MCF 10A (cell line): ENCODE measurements around the gene INPP5E. TPM values are rescaled to one million over a fixed set of nuclear protein-coding genes. Genes with fewer than 3 reads are reported as not detected.

Source experiments
- BruUV-seq: library from RNA; stranded (reverse); fragments of 400-500 nt; replicated peaks from 2 replicates; lab custom pipeline; 2021; lab: Mats Ljungman, UMichigan
- CTCF ChIA-PET: fragments of 300-600 bp; sonication (Branson Sonifier 250); formaldehyde crosslinking; extraction: SDS; loops from one replicate; lab custom pipeline; 2021; ENCODE audit warnings: antibody characterized with exemption, inconsistent platforms; lab: Yijun Ruan, JAX
- POLR2A ChIA-PET: fragments of 300-600, 350-650 bp; sonication (Branson Sonifier 250); formaldehyde crosslinking; extraction: SDS; loops from one replicate; lab custom pipeline; 2020; ENCODE audit warnings: antibody characterized with exemption, inconsistent platforms; lab: Yijun Ruan, JAX
- DNase-seq: peaks from one replicate; pipeline ENCODE4 v3.0.0-alpha.2; 2018; ENCODE audit not compliant: unreplicated experiment
- H3K27ac Mint-ChIP-seq: one replicate; pipeline ENCODE4 v1.8.0; 2022; ENCODE audit warnings: mild to moderate bottlenecking, low read depth, mixed read lengths; ENCODE audit not compliant: unreplicated experiment
- H3K27me3 Mint-ChIP-seq: one replicate; pipeline ENCODE4 v1.8.0; 2022; ENCODE audit warnings: mixed read lengths; ENCODE audit not compliant: insufficient read depth, unreplicated experiment
- H3K36me3 Mint-ChIP-seq: one replicate; pipeline ENCODE4 v1.8.0; 2022; ENCODE audit warnings: mild to moderate bottlenecking, moderate library complexity, mixed read lengths; ENCODE audit not compliant: insufficient read depth, unreplicated experiment
- H3K4me1 Mint-ChIP-seq: one replicate; pipeline ENCODE4 v1.8.0; 2022; ENCODE audit warnings: mixed read lengths; ENCODE audit not compliant: insufficient read depth, unreplicated experiment
- H3K4me3 Mint-ChIP-seq: one replicate; pipeline ENCODE4 v1.8.0; 2022; ENCODE audit warnings: mild to moderate bottlenecking, moderate library complexity, mixed read lengths; ENCODE audit not compliant: unreplicated experiment
- H3K9me3 Mint-ChIP-seq: one replicate; pipeline ENCODE4 v1.8.0; 2022; ENCODE audit warnings: mixed read lengths; ENCODE audit not compliant: unreplicated experiment
- CTCF ChIP-seq: fragments of 200-600 bp; IDR thresholded peaks from one replicate; pipeline ENCODE4 v1.8.0; 2022; ENCODE audit warnings: antibody characterized with exemption, mild to moderate bottlenecking; ENCODE audit not compliant: unreplicated experiment
- intact Hi-C: fragments of 100-400 bp; cut with micrococcal nuclease; formaldehyde crosslinking; loops from 2 replicates; pipeline ENCODE4 v1.14.1; 2022
- total RNA-seq: library from RNA; stranded (reverse); gene quantifications from 2 replicates; pipeline ENCODE4 v1.2.3, GENCODE V29; 2022

INPP5E gene
- total RNA-seq, 1 experiment from 2014 or later = 16.3 TPM

GRCh38 chr9:136412962-136413361, 26.7 kb downstream of the INPP5E start:
- POLR2A ChIA-PET = interaction anchor here (0.6 to 5.1 kb wide), 5 partner anchors 12 to 215 kb away, joined by 3 to 34 read pairs (median 5); partner anchors contain the start of gene INPP5E

DNA sequence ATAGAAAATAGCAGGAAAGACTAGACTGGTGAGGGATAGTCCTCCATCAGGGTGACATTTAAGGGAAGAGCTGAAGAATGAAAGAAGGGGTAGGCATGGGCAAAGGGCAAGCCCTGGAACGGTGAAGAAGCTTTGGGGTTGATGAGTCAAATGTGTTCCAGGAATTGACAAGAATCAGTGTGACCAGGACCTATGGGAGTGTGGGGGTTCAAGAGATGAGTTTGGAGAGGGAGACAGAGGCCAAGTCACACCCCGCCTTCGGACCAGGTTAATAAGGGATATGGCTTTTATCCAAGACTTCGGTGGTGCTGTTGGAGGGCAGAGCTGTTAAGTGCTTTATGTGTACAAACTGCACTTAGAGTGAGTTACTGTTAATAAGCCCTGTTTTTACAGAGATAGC, 28.3 kb downstream of the INPP5E start:
- intact Hi-C loops = no loop called here
- Mint-ChIP-seq H3K36me3 (peaks cover 63% of the 10 kb centered on the region), H3K27ac (peak overlapping the region; percentile 97), H3K4me3 (peak overlapping the region; percentile 96), H3K9me3 (no peaks in the 10 kb centered on the region), H3K27me3 (no peaks in the 10 kb centered on the region), H3K4me1 (peaks cover 19% of the 10 kb centered on the region)
- TSS peak; percentile 44 for BruUV-seq
- DNase-seq = no peak
- CTCF ChIA-PET = interaction anchor here (2.5 kb wide), 1 partner anchor 13 kb away, joined by 6 read pairs; no protein-coding TSS in a partner anchor
- TF ChIP-seq CTCF = no peak
- POLR2A ChIA-PET = interaction anchor here (0.7 to 5.1 kb wide), 9 partner anchors 8 to 83 kb away, joined by 3 to 37 read pairs (median 6); partner anchors contain the start of genes DNLZ, INPP5E and SNAPC4

More at GRCh38 chr9:136412962-136413361, 26.7 kb downstream of the INPP5E start:
- no peak for DNase-seq
- no peaks in the 10 kb centered on the region for H3K27me3 Mint-ChIP-seq
- H3K36me3 Mint-ChIP-seq = peaks cover 63% of the 10 kb centered on the region
- CTCF ChIA-PET = interaction anchor here (1.8 to 2.5 kb wide), 3 partner anchors 11 to 213 kb away, joined by 4 to 9 read pairs (median 6); no protein-coding TSS in a partner anchor
- no TSS peak for BruUV-seq
- no peaks in the 10 kb centered on the region for H3K9me3 Mint-ChIP-seq
- H3K27ac Mint-ChIP-seq = no peak overlapping the region
- no peak overlapping the region for H3K4me3 Mint-ChIP-seq
- peaks cover 19% of the 10 kb centered on the region for H3K4me1 Mint-ChIP-seq
- intact Hi-C loops = no loop called here
- TF ChIP-seq CTCF = no peak

DNA sequence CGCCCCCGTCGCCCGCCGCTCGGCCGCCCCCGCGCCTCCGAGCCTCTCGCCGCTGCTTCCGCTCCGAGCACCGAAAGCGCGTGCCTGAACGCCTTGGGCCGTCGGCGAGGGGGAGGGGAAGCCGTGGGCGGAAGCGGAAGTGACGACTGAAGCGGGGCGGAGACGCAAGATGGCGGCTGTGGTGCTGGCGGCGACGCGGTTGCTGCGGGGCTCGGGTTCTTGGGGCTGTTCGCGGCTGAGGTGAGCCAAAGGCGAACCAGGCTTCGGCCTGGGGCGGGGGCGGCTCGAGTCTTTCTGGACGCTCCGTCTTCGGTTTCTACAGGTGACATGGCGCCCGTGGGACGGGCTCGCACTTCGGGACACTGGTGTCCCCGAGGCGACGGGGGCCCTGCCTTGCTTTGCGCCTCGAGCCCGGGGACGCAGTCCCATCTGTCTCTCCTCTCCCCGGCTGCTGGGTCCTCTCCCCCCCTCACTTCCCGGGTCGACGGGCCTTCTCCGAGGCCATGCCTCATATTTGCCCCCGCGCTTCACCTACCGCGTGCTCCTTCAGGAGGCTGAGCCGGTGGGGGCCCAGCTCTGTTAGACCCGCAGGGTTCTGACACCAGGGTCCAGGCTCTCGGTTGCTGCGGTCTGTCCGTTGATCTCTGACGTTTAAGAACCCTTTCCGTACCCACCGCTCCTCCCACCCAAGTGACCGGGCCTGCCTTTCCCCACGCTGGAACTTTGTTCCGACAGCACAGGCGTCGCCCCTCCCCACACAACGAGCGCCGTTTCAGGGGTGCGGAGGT, 29.0 kb downstream of the INPP5E start, which contains the start of the genes ENTR1 and PMPCA:
TSS of gene ENTR1 (minus strand) at position 115 of the 788 bp plus-strand sequence. CDS start 217 bp downstream, outside the sequence.
TSS of gene PMPCA (plus strand) at position 159 of the 788 bp plus-strand sequence. CDS start at position 170, 11 bp downstream.
- H3K27ac Mint-ChIP-seq = peak within 1 kb of the TSS; percentile 97
- H3K4me1 Mint-ChIP-seq = peaks cover 19% of the 10 kb centered on the region
- no peaks in the 10 kb centered on the region for H3K9me3 Mint-ChIP-seq
- peaks cover 63% of the 10 kb centered on the region for H3K36me3 Mint-ChIP-seq
- peak within 1 kb of the TSS; percentile 96 for H3K4me3 Mint-ChIP-seq
- no peaks in the 10 kb centered on the region for H3K27me3 Mint-ChIP-seq
- intact Hi-C loops = no loop called here
- no TSS peak for BruUV-seq
- ChIA-PET CTCF (interaction anchor here (0.6 to 1.7 kb wide), 4 partner anchors 10 to 75 kb away, joined by 3 to 14 read pairs (median 3); no protein-coding TSS in a partner anchor), POLR2A (interaction anchor here (0.5 to 5.1 kb wide), 13 partner anchors 9 to 302 kb away, joined by 3 to 37 read pairs (median 3); partner anchors contain the start of genes DNLZ, INPP5E and SNAPC4)
- DNase-seq = peak; percentile 90
- no peak for TF ChIP-seq CTCF
